ENCODE results near the gene FEZ2.

- TF ChIP-seq, protein P1, sequence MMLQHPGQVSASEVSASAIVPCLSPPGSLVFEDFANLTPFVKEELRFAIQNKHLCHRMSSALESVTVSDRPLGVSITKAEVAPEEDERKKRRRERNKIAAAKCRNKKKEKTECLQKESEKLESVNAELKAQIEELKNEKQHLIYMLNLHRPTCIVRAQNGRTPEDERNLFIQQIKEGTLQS (CRISPR knock-in tag; conservative IDR thresholded peaks at IDR 0.05): peak; percentile 52; the same call in 1 of the 2 replicates
- TF ChIP-seq CTCF (IDR thresholded peaks at IDR 0.05) (no peak), TEAD4 (CRISPR knock-in tag; IDR thresholded peaks at IDR 0.05) (no peak), E2F1 (CRISPR knock-in tag; IDR thresholded peaks at IDR 0.05) (no peak), RELA (CRISPR knock-in tag; IDR thresholded peaks at IDR 0.05; ENCODE audit: borderline replicate concordance) (no peak), MAX (CRISPR knock-in tag; IDR thresholded peaks at IDR 0.05) (no peak), PRRX2 (CRISPR knock-in tag; IDR thresholded peaks at IDR 0.05) (no peak)
- TF ChIP-seq, protein P2, sequence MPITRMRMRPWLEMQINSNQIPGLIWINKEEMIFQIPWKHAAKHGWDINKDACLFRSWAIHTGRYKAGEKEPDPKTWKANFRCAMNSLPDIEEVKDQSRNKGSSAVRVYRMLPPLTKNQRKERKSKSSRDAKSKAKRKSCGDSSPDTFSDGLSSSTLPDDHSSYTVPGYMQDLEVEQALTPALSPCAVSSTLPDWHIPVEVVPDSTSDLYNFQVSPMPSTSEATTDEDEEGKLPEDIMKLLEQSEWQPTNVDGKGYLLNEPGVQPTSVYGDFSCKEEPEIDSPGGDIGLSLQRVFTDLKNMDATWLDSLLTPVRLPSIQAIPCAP (CRISPR knock-in tag; IDR thresholded peaks at IDR 0.05): no peak
- TF ChIP-seq, protein P3, sequence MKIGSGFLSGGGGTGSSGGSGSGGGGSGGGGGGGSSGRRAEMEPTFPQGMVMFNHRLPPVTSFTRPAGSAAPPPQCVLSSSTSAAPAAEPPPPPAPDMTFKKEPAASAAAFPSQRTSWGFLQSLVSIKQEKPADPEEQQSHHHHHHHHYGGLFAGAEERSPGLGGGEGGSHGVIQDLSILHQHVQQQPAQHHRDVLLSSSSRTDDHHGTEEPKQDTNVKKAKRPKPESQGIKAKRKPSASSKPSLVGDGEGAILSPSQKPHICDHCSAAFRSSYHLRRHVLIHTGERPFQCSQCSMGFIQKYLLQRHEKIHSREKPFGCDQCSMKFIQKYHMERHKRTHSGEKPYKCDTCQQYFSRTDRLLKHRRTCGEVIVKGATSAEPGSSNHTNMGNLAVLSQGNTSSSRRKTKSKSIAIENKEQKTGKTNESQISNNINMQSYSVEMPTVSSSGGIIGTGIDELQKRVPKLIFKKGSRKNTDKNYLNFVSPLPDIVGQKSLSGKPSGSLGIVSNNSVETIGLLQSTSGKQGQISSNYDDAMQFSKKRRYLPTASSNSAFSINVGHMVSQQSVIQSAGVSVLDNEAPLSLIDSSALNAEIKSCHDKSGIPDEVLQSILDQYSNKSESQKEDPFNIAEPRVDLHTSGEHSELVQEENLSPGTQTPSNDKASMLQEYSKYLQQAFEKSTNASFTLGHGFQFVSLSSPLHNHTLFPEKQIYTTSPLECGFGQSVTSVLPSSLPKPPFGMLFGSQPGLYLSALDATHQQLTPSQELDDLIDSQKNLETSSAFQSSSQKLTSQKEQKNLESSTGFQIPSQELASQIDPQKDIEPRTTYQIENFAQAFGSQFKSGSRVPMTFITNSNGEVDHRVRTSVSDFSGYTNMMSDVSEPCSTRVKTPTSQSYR (CRISPR knock-in tag; IDR thresholded peaks at IDR 0.05): no peak
- TF ChIP-seq, protein P4, sequence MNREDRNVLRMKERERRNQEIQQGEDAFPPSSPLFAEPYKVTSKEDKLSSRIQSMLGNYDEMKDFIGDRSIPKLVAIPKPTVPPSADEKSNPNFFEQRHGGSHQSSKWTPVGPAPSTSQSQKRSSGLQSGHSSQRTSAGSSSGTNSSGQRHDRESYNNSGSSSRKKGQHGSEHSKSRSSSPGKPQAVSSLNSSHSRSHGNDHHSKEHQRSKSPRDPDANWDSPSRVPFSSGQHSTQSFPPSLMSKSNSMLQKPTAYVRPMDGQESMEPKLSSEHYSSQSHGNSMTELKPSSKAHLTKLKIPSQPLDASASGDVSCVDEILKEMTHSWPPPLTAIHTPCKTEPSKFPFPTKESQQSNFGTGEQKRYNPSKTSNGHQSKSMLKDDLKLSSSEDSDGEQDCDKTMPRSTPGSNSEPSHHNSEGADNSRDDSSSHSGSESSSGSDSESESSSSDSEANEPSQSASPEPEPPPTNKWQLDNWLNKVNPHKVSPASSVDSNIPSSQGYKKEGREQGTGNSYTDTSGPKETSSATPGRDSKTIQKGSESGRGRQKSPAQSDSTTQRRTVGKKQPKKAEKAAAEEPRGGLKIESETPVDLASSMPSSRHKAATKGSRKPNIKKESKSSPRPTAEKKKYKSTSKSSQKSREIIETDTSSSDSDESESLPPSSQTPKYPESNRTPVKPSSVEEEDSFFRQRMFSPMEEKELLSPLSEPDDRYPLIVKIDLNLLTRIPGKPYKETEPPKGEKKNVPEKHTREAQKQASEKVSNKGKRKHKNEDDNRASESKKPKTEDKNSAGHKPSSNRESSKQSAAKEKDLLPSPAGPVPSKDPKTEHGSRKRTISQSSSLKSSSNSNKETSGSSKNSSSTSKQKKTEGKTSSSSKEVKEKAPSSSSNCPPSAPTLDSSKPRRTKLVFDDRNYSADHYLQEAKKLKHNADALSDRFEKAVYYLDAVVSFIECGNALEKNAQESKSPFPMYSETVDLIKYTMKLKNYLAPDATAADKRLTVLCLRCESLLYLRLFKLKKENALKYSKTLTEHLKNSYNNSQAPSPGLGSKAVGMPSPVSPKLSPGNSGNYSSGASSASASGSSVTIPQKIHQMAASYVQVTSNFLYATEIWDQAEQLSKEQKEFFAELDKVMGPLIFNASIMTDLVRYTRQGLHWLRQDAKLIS (CRISPR knock-in tag; IDR thresholded peaks at IDR 0.05; ENCODE audit: borderline replicate concordance): no peak
- TF ChIP-seq, protein P5, sequence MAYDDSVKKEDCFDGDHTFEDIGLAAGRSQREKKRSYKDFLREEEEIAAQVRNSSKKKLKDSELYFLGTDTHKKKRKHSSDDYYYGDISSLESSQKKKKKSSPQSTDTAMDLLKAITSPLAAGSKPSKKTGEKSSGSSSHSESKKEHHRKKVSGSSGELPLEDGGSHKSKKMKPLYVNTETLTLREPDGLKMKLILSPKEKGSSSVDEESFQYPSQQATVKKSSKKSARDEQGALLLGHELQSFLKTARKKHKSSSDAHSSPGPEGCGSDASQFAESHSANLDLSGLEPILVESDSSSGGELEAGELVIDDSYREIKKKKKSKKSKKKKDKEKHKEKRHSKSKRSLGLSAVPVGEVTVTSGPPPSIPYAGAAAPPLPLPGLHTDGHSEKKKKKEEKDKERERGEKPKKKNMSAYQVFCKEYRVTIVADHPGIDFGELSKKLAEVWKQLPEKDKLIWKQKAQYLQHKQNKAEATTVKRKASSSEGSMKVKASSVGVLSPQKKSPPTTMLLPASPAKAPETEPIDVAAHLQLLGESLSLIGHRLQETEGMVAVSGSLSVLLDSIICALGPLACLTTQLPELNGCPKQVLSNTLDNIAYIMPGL (CRISPR knock-in tag; IDR thresholded peaks at IDR 0.05): no peak
Measured at GRCh38 chr2:36625304-36625703, 27.3 kb upstream of the FEZ2 start.

Measured in WTC11 (cell line).